ENCODE measurements around the gene LRP8. TPM values are rescaled to one million over a fixed set of nuclear protein-coding genes. Genes with fewer than 3 reads are reported as not detected.

Gene LRP8
- total RNA-seq, 1 experiment from 2014 or later, result 69.5 TPM

GRCh38 chr1:53343831-53344668 is 16.2 kb upstream of the LRP8 start (continued):
- no peak for TF ChIP-seq GRHL2 (CRISPR knock-in tag; IDR thresholded peaks at IDR 0.05; ENCODE audit: insufficient replicate concordance, severe bottlenecking)
- no peak for TF ChIP-seq NR1H2 (CRISPR knock-in tag; IDR thresholded peaks at IDR 0.05)
- TF ChIP-seq ZNF121 (CRISPR knock-in tag; IDR thresholded peaks at IDR 0.05), result no peak
- no peak for TF ChIP-seq ZNF423 (CRISPR knock-in tag; IDR thresholded peaks at IDR 0.05)
- TF ChIP-seq ZNF219 (CRISPR knock-in tag; IDR thresholded peaks at IDR 0.05; ENCODE audit: borderline replicate concordance), result no peak
- TF ChIP-seq PRRX2 (CRISPR knock-in tag; IDR thresholded peaks at IDR 0.05), result no peak
- TF ChIP-seq, protein P1, sequence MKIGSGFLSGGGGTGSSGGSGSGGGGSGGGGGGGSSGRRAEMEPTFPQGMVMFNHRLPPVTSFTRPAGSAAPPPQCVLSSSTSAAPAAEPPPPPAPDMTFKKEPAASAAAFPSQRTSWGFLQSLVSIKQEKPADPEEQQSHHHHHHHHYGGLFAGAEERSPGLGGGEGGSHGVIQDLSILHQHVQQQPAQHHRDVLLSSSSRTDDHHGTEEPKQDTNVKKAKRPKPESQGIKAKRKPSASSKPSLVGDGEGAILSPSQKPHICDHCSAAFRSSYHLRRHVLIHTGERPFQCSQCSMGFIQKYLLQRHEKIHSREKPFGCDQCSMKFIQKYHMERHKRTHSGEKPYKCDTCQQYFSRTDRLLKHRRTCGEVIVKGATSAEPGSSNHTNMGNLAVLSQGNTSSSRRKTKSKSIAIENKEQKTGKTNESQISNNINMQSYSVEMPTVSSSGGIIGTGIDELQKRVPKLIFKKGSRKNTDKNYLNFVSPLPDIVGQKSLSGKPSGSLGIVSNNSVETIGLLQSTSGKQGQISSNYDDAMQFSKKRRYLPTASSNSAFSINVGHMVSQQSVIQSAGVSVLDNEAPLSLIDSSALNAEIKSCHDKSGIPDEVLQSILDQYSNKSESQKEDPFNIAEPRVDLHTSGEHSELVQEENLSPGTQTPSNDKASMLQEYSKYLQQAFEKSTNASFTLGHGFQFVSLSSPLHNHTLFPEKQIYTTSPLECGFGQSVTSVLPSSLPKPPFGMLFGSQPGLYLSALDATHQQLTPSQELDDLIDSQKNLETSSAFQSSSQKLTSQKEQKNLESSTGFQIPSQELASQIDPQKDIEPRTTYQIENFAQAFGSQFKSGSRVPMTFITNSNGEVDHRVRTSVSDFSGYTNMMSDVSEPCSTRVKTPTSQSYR (CRISPR knock-in tag; IDR thresholded peaks at IDR 0.05), result no peak

GRCh38 chr1:53342735-53343470 is 15.0 kb upstream of the LRP8 start:
- POLR2A ChIA-PET, result no interaction called here

More at GRCh38 chr1:53342735-53343470, 15.0 kb upstream of the LRP8 start:
- DNase-seq (ENCODE audit: low spot score), result no peak
- no peak for TF ChIP-seq MYBL2 (CRISPR knock-in tag; IDR thresholded peaks at IDR 0.05)
- TF ChIP-seq, protein P2, sequence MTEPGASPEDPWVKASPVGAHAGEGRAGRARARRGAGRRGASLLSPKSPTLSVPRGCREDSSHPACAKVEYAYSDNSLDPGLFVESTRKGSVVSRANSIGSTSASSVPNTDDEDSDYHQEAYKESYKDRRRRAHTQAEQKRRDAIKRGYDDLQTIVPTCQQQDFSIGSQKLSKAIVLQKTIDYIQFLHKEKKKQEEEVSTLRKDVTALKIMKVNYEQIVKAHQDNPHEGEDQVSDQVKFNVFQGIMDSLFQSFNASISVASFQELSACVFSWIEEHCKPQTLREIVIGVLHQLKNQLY (CRISPR knock-in tag; IDR thresholded peaks at IDR 0.05), result no peak
- TF ChIP-seq RORB (CRISPR knock-in tag; IDR thresholded peaks at IDR 0.05), result no peak
- TF ChIP-seq FOXP1 (CRISPR knock-in tag; IDR thresholded peaks at IDR 0.05; ENCODE audit: borderline replicate concordance), result no peak
- TF ChIP-seq ERG (CRISPR knock-in tag; IDR thresholded peaks at IDR 0.05), result no peak
- no peak for TF ChIP-seq GRHL2 (CRISPR knock-in tag; IDR thresholded peaks at IDR 0.05; ENCODE audit: insufficient replicate concordance, severe bottlenecking)
- TF ChIP-seq, protein P3, sequence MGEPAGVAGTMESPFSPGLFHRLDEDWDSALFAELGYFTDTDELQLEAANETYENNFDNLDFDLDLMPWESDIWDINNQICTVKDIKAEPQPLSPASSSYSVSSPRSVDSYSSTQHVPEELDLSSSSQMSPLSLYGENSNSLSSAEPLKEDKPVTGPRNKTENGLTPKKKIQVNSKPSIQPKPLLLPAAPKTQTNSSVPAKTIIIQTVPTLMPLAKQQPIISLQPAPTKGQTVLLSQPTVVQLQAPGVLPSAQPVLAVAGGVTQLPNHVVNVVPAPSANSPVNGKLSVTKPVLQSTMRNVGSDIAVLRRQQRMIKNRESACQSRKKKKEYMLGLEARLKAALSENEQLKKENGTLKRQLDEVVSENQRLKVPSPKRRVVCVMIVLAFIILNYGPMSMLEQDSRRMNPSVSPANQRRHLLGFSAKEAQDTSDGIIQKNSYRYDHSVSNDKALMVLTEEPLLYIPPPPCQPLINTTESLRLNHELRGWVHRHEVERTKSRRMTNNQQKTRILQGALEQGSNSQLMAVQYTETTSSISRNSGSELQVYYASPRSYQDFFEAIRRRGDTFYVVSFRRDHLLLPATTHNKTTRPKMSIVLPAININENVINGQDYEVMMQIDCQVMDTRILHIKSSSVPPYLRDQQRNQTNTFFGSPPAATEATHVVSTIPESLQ (CRISPR knock-in tag; IDR thresholded peaks at IDR 0.05), result no peak
- no peak for TF ChIP-seq RELA (CRISPR knock-in tag; IDR thresholded peaks at IDR 0.05; ENCODE audit: borderline replicate concordance)
- no peak for TF ChIP-seq USF1 (CRISPR knock-in tag; IDR thresholded peaks at IDR 0.05)
- TF ChIP-seq OVOL2 (CRISPR knock-in tag; IDR thresholded peaks at IDR 0.05; ENCODE audit: borderline replicate concordance), result no peak
- TF ChIP-seq, protein P4, sequence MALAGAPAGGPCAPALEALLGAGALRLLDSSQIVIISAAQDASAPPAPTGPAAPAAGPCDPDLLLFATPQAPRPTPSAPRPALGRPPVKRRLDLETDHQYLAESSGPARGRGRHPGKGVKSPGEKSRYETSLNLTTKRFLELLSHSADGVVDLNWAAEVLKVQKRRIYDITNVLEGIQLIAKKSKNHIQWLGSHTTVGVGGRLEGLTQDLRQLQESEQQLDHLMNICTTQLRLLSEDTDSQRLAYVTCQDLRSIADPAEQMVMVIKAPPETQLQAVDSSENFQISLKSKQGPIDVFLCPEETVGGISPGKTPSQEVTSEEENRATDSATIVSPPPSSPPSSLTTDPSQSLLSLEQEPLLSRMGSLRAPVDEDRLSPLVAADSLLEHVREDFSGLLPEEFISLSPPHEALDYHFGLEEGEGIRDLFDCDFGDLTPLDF (CRISPR knock-in tag; IDR thresholded peaks at IDR 0.05), result no peak
- no peak for TF ChIP-seq NFE2L1 (CRISPR knock-in tag; IDR thresholded peaks at IDR 0.05)
- no peak for TF ChIP-seq CREM (CRISPR knock-in tag; IDR thresholded peaks at IDR 0.05)
- TF ChIP-seq, protein P1 (CRISPR knock-in tag; IDR thresholded peaks at IDR 0.05), result no peak
- TF ChIP-seq USF2 (CRISPR knock-in tag; IDR thresholded peaks at IDR 0.05), result no peak
- no peak for TF ChIP-seq CREB1 (CRISPR knock-in tag; IDR thresholded peaks at IDR 0.05)
- no peak for ATAC-seq
- H3K27me3 Mint-ChIP-seq (ENCODE audit: low read depth), result peaks cover 31% of the 10 kb centered on the region
- peaks cover 9% of the 10 kb centered on the region for H3K9me3 Mint-ChIP-seq
- H3K36me3 Mint-ChIP-seq, result no peaks in the 10 kb centered on the region
- no peak overlapping the region for H3K4me3 Mint-ChIP-seq
- CTCF ChIA-PET, result interaction anchor here (0.6 to 3.7 kb wide), 5 partner anchors 8 to 739 kb away, joined by 3 to 10 read pairs (median 3); no protein-coding TSS in a partner anchor
- H3K27ac Mint-ChIP-seq, result no peak overlapping the region
- no peaks in the 10 kb centered on the region for H3K4me1 Mint-ChIP-seq
